HepG2 (cell line): ENCODE measurements around the gene CAPZA1. TPM values are rescaled to one million over a fixed set of nuclear protein-coding genes. Genes with fewer than 3 reads are reported as not detected.
A peak's percentile ranks its signal among the peaks of the same experiment; 100 is the strongest.

Experiments
- CC2D1A ChIP-seq: sonication (generic); formaldehyde crosslinking; IDR thresholded peaks from 2 replicates; pipeline ENCODE4 v1.8.1; 2023; ENCODE audit warnings: mild to moderate bottlenecking, missing genetic modification reagents
- EP300 ChIP-seq, 3 experiments: sonication (generic) in 1 of 3; formaldehyde crosslinking in 1 of 3; IDR thresholded peaks; 2 replicates each; pipeline versions ENCODE4 v1.5.1 to v1.6.1; 2011 to 2020; ENCODE audit warnings: low read depth in 2 of 3, low read length in 2 of 3, borderline replicate concordance in 1 of 3, improper control_type of control experiment in 1 of 3, mild to moderate bottlenecking in 1 of 3, missing genetic modification reagents in 1 of 3, moderate library complexity in 1 of 3
- HOXA7 ChIP-seq: sonication (generic); formaldehyde crosslinking; IDR thresholded peaks from 2 replicates; pipeline ENCODE4 v1.8.1; 2022; ENCODE audit warnings: mild to moderate bottlenecking, missing genetic modification reagents, moderate library complexity
- MAFK ChIP-seq, 2 experiments: IDR thresholded peaks in 1 of 2; conservative IDR thresholded peaks in 1 of 2; 2 replicates each; pipeline ENCODE4 v1.6.1; 2011; ENCODE audit warnings: improper control_type of control experiment in 2 of 2, low read length in 2 of 2
- MIXL1 ChIP-seq: IDR thresholded peaks from 2 replicates; pipeline ENCODE4 v1.6.1; 2016
- PITX1 ChIP-seq: sonication (generic); formaldehyde crosslinking; IDR thresholded peaks from 2 replicates; pipeline ENCODE4 v1.5.1; 2020; ENCODE audit warnings: mild to moderate bottlenecking, missing genetic modification reagents
- SNAPC2 ChIP-seq: sonication (generic); formaldehyde crosslinking; IDR thresholded peaks from 2 replicates; pipeline ENCODE4 v1.8.1; 2022; ENCODE audit warnings: mild to moderate bottlenecking, missing genetic modification reagents
- TAF15 ChIP-seq: fragments of 200-400 bp; formaldehyde crosslinking; IDR thresholded peaks from one replicate; pipeline ENCODE4 v1.6.1; 2018; ENCODE audit warnings: mild to moderate bottlenecking, low read depth, low read length; ENCODE audit not compliant: poor library complexity, severe bottlenecking
- ZNF160 ChIP-seq: sonication (generic); formaldehyde crosslinking; IDR thresholded peaks from 2 replicates; pipeline ENCODE4 v1.8.0; 2022; ENCODE audit warnings: mild to moderate bottlenecking, inconsistent platforms, missing genetic modification reagents
- ZNF446 ChIP-seq: sonication (generic); formaldehyde crosslinking; IDR thresholded peaks from 2 replicates; pipeline ENCODE4 v1.5.0; 2020; ENCODE audit warnings: mild to moderate bottlenecking, missing genetic modification reagents
- ZNF598 ChIP-seq: sonication (generic); formaldehyde crosslinking; IDR thresholded peaks from 2 replicates; pipeline ENCODE4 v1.5.1; 2020; ENCODE audit warnings: mild to moderate bottlenecking, missing genetic modification reagents, borderline replicate concordance
- polyA plus RNA-seq, 8 experiments: library from polyadenylated mRNA; depleted of rRNA in 3 of 8; stranded (reverse) in 7 of 8; unstranded in 1 of 8; fragments of >200 nt; fragmentation: Illumina TruSeq in 4 of 8; extraction: Trizol in 4 of 8; gene quantifications; 2 replicates each; pipeline versions ENCODE4 v1.2.1 to v1.2.3, GENCODE V29; 2011 to 2016; ENCODE audit warnings: low read depth in 4 of 8, missing spikeins in 1 of 8, mixed read lengths in 1 of 8; ENCODE audit not compliant: insufficient read depth in 1 of 8
- total RNA-seq, 5 experiments: library from RNA; depleted of rRNA; stranded (reverse); fragments of >200 nt; fragmentation: Illumina TruSeq; extraction: Trizol; gene quantifications; 2 replicates each; pipeline ENCODE4 v1.2.3, GENCODE V29; 2016; ENCODE audit warnings: low read depth in 1 of 5
- TF ChIP-seq, protein P1 (sequence below): sonication (generic); formaldehyde crosslinking; IDR thresholded peaks from 2 replicates; pipeline ENCODE4 v1.9.0; 2021; ENCODE audit warnings: missing genetic modification reagents, borderline replicate concordance
- TF ChIP-seq, protein P2 (sequence below): sonication (generic); formaldehyde crosslinking; IDR thresholded peaks from 2 replicates; pipeline ENCODE4 v1.8.0; 2022; ENCODE audit warnings: mild to moderate bottlenecking, missing genetic modification reagents, moderate library complexity
- TF ChIP-seq, protein P3 (sequence below): IDR thresholded peaks from 2 replicates; pipeline ENCODE4 v1.6.1; 2016; ENCODE audit warnings: missing compliant biosample characterization, missing genetic modification reagents, borderline replicate concordance
- TF ChIP-seq, protein P4 (sequence below): sonication (generic); formaldehyde crosslinking; IDR thresholded peaks from 2 replicates; pipeline ENCODE4 v1.5.0; 2020; ENCODE audit warnings: missing genetic modification reagents
- TF ChIP-seq, protein P5 (sequence below): sonication (generic); formaldehyde crosslinking; IDR thresholded peaks from 2 replicates; pipeline ENCODE4 v1.5.0; 2020; ENCODE audit warnings: missing genetic modification reagents, mild to moderate bottlenecking, borderline replicate concordance
- TF ChIP-seq, protein P6 (sequence below): sonication (generic); formaldehyde crosslinking; IDR thresholded peaks from 2 replicates; pipeline ENCODE4 v1.8.0; 2022; ENCODE audit warnings: mild to moderate bottlenecking, missing genetic modification reagents; ENCODE audit not compliant: insufficient replicate concordance
- TF ChIP-seq, protein P7 (sequence below): sonication (generic); formaldehyde crosslinking; IDR thresholded peaks from 2 replicates; pipeline ENCODE4 v1.4.0; 2020; ENCODE audit warnings: missing genetic modification reagents

The CAPZA1 gene
- total and polyA plus RNA-seq, 2 of the 13 experiments (the other 11 are each of a cell fraction or from before 2014, with no cell fraction given): 67.0 to 117 TPM

DNA sequence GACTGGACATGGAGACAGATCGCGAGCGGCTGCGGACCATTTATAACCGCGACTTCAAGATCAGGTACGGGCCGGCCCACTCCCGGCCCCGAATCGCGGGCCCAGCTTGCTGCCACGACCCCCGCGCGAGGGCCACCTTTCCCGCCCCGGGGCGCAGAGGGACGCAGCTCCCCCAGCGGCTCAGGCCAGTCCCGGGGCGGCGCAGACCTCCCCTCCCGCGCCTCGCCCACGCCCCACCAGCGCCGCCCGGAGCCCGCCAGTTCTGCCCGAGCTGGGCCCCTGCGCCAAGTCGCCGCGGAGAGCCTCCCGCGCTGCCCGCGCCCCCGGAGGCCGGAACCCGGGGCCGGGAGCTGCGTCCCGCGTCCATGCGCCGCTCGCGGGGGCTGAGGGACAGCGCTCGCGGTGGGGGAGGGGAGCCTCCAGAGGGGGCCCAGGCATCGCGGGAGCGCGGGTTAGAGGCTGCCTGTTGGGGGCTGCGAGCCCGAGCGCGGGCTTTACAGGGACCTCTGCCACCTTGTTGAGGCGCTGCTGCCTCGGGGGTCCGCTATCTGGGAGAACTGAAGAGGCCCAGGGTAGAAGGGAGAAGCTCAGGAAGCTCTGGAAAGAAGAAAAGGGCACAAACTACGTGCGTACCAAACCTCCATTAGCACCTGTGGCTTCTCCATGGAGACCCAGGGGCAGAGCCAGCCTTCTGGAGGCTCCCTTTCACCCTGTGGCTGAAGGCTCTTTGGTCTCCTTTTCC lies 55.5 kb downstream of the CAPZA1 start (continued):
- TF ChIP-seq, protein P1, sequence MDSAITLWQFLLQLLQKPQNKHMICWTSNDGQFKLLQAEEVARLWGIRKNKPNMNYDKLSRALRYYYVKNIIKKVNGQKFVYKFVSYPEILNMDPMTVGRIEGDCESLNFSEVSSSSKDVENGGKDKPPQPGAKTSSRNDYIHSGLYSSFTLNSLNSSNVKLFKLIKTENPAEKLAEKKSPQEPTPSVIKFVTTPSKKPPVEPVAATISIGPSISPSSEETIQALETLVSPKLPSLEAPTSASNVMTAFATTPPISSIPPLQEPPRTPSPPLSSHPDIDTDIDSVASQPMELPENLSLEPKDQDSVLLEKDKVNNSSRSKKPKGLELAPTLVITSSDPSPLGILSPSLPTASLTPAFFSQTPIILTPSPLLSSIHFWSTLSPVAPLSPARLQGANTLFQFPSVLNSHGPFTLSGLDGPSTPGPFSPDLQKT: no peak
- TF ChIP-seq, protein P2, sequence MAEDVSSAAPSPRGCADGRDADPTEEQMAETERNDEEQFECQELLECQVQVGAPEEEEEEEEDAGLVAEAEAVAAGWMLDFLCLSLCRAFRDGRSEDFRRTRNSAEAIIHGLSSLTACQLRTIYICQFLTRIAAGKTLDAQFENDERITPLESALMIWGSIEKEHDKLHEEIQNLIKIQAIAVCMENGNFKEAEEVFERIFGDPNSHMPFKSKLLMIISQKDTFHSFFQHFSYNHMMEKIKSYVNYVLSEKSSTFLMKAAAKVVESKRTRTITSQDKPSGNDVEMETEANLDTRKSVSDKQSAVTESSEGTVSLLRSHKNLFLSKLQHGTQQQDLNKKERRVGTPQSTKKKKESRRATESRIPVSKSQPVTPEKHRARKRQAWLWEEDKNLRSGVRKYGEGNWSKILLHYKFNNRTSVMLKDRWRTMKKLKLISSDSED (CRISPR knock-in tag): 0 out of 2 replicates have a peak, but pooled peaks have one; percentile 60
- TF ChIP-seq HOXA7 (CRISPR knock-in tag) (no peak), TAF15 (no peak), EP300 (IDR thresholded peaks at IDR 0.05; ENCODE audit: low read depth in 2 of 2, low read length in 2 of 2) (no peak), EP300 (CRISPR knock-in tag; IDR thresholded peaks at IDR 0.05; ENCODE audit: borderline replicate concordance) (no peak), MIXL1 (CRISPR knock-in tag) (no peak), ZNF446 (CRISPR knock-in tag) (peak; percentile 63; the same call in 1 of the 2 replicates), CC2D1A (CRISPR knock-in tag) (no peak), ZNF160 (CRISPR knock-in tag) (no peak), ZNF598 (CRISPR knock-in tag) (no peak), SNAPC2 (CRISPR knock-in tag) (no peak), PITX1 (CRISPR knock-in tag) (no peak), MAFK (conservative IDR thresholded peaks at IDR 0.05 in 1 of 2, IDR thresholded peaks at IDR 0.05 in 1 of 2; ENCODE audit: low read length in 2 of 2) (no peak)
- TF ChIP-seq, protein P3, sequence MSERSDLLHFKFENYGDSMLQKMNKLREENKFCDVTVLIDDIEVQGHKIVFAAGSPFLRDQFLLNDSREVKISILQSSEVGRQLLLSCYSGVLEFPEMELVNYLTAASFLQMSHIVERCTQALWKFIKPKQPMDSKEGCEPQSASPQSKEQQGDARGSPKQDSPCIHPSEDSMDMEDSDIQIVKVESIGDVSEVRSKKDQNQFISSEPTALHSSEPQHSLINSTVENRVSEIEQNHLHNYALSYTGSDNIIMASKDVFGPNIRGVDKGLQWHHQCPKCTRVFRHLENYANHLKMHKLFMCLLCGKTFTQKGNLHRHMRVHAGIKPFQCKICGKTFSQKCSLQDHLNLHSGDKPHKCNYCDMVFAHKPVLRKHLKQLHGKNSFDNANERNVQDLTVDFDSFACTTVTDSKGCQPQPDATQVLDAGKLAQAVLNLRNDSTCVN (CRISPR knock-in tag): no peak
- TF ChIP-seq, protein P4, sequence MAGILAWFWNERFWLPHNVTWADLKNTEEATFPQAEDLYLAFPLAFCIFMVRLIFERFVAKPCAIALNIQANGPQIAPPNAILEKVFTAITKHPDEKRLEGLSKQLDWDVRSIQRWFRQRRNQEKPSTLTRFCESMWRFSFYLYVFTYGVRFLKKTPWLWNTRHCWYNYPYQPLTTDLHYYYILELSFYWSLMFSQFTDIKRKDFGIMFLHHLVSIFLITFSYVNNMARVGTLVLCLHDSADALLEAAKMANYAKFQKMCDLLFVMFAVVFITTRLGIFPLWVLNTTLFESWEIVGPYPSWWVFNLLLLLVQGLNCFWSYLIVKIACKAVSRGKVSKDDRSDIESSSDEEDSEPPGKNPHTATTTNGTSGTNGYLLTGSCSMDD (CRISPR knock-in tag): no peak
- TF ChIP-seq, protein P5, sequence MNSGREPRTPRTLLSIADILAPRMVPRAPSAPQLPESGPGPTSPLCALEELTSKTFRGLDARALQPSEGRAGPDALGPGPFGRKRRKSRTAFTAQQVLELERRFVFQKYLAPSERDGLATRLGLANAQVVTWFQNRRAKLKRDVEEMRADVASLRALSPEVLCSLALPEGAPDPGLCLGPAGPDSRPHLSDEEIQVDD: no peak
- TF ChIP-seq, protein P6, sequence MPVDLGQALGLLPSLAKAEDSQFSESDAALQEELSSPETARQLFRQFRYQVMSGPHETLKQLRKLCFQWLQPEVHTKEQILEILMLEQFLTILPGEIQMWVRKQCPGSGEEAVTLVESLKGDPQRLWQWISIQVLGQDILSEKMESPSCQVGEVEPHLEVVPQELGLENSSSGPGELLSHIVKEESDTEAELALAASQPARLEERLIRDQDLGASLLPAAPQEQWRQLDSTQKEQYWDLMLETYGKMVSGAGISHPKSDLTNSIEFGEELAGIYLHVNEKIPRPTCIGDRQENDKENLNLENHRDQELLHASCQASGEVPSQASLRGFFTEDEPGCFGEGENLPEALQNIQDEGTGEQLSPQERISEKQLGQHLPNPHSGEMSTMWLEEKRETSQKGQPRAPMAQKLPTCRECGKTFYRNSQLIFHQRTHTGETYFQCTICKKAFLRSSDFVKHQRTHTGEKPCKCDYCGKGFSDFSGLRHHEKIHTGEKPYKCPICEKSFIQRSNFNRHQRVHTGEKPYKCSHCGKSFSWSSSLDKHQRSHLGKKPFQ (CRISPR knock-in tag): no peak
- TF ChIP-seq, protein P7, sequence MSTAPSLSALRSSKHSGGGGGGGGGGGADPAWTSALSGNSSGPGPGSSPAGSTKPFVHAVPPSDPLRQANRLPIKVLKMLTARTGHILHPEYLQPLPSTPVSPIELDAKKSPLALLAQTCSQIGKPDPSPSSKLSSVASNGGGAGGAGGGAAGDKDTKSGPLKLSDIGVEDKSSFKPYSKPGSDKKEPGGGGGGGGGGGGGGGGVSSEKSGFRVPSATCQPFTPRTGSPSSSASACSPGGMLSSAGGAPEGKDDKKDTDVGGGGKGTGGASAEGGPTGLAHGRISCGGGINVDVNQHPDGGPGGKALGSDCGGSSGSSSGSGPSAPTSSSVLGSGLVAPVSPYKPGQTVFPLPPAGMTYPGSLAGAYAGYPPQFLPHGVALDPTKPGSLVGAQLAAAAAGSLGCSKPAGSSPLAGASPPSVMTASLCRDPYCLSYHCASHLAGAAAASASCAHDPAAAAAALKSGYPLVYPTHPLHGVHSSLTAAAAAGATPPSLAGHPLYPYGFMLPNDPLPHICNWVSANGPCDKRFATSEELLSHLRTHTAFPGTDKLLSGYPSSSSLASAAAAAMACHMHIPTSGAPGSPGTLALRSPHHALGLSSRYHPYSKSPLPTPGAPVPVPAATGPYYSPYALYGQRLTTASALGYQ (CRISPR knock-in tag): no peak
